H1 (cell line): Measurements from ENCODE around the gene DCP2. TPM values are rescaled to one million over a fixed set of nuclear protein-coding genes. Genes with fewer than 3 reads are reported as not detected.

ENCODE experiments used
- ASH2L ChIP-seq: fragments of 200-600, 300-600 bp; sonication (generic); IDR thresholded peaks from one replicate; pipeline ENCODE4 v1.7.1; 2017; ENCODE audit warnings: low read length
- BRCA1 ChIP-seq: IDR thresholded peaks from 2 replicates; pipeline ENCODE4 v1.6.1; 2012; ENCODE audit warnings: low read depth, low read length, improper control_type of control experiment
- CEBPB ChIP-seq: IDR thresholded peaks from 2 replicates; pipeline ENCODE4 v1.6.1; 2012; ENCODE audit warnings: low read depth, low read length
- CHD1 ChIP-seq: IDR thresholded peaks from 2 replicates; pipeline ENCODE4 v1.6.1; 2012; ENCODE audit warnings: low read depth, low read length, improper control_type of control experiment
- CTBP2 ChIP-seq: IDR thresholded peaks from 2 replicates; pipeline ENCODE4 v1.7.0; 2011; ENCODE audit warnings: borderline replicate concordance, mild to moderate bottlenecking, moderate library complexity, mixed read lengths, low read length; ENCODE audit not compliant: insufficient read depth, insufficient read length
- FOSL1 ChIP-seq: IDR thresholded peaks from 2 replicates; pipeline ENCODE4 v1.6.1; 2011; ENCODE audit warnings: mild to moderate bottlenecking, low read depth, low read length, moderate library complexity; ENCODE audit not compliant: insufficient read depth
- GABPA ChIP-seq: IDR thresholded peaks from 2 replicates; pipeline ENCODE4 v1.6.1; 2011; ENCODE audit warnings: mild to moderate bottlenecking, low read length, moderate library complexity, borderline replicate concordance; ENCODE audit not compliant: insufficient read depth
- JUN ChIP-seq: IDR thresholded peaks from 2 replicates; pipeline ENCODE4 v1.6.1; 2011; ENCODE audit warnings: low read depth, mild to moderate bottlenecking, improper control_type of control experiment, low read length
- JUND ChIP-seq: IDR thresholded peaks from 2 replicates; pipeline ENCODE4 v1.6.1; 2011; ENCODE audit warnings: mild to moderate bottlenecking, improper control_type of control experiment, low read length
- KDM4A ChIP-seq: IDR thresholded peaks from one replicate; pipeline ENCODE4 v1.7.1; 2012; ENCODE audit warnings: low read depth, mild to moderate bottlenecking, moderate library complexity, low read length, inconsistent platforms; ENCODE audit not compliant: severe bottlenecking
- PHF8 ChIP-seq: fragments of 200-600 bp; sonication (generic); conservative IDR thresholded peaks from 2 replicates; pipeline ENCODE4 v1.7.1; 2012; ENCODE audit warnings: low read depth, mild to moderate bottlenecking, inconsistent platforms, low read length, moderate library complexity
- POLR2A ChIP-seq, 2 experiments: IDR thresholded peaks; 1 replicate in 1 of 2; 2 replicates in 1 of 2; pipeline ENCODE4 v1.6.1; 2011; ENCODE audit warnings: low read depth in 2 of 2, low read length in 2 of 2, mild to moderate bottlenecking in 2 of 2; ENCODE audit errors: control extremely low read depth in 1 of 2
- POLR2AphosphoS5 ChIP-seq: IDR thresholded peaks from 2 replicates; pipeline ENCODE4 v1.6.1; 2011; ENCODE audit warnings: low read depth, low read length
- RBBP5 ChIP-seq: IDR thresholded peaks from 2 replicates; pipeline ENCODE4 v1.7.1; 2012; ENCODE audit warnings: low read depth, mild to moderate bottlenecking, inconsistent platforms, low read length, moderate library complexity, borderline replicate concordance
- RFX5 ChIP-seq: IDR thresholded peaks from 2 replicates; pipeline ENCODE4 v1.6.1; 2011; ENCODE audit warnings: low read depth, low read length, improper control_type of control experiment, borderline replicate concordance
- SIN3A ChIP-seq, 2 experiments: IDR thresholded peaks in 1 of 2; conservative IDR thresholded peaks in 1 of 2; 2 replicates each; pipeline ENCODE4 v1.6.1; 2011 to 2012; ENCODE audit warnings: low read length in 2 of 2, improper control_type of control experiment in 1 of 2, low read depth in 1 of 2, mild to moderate bottlenecking in 1 of 2
- SP1 ChIP-seq: IDR thresholded peaks from 2 replicates; pipeline ENCODE4 v1.6.1; 2011; ENCODE audit warnings: low read depth, low read length
- SP4 ChIP-seq: IDR thresholded peaks from 2 replicates; pipeline ENCODE4 v1.6.1; 2012; ENCODE audit warnings: low read length, inconsistent platforms
- TAF1 ChIP-seq: IDR thresholded peaks from 2 replicates; pipeline ENCODE4 v1.6.1; 2011; ENCODE audit warnings: mild to moderate bottlenecking, low read depth, low read length
- TAF7 ChIP-seq: optimal IDR thresholded peaks from 2 replicates; pipeline ENCODE3; 2011; ENCODE audit warnings: low read depth, mild to moderate bottlenecking, inconsistent platforms, low read length, moderate library complexity, borderline replicate concordance
- polyA plus RNA-seq, 7 experiments: library from polyadenylated mRNA; depleted of rRNA in 3 of 7; stranded (reverse) in 5 of 7; unstranded in 2 of 7; fragments of >200 nt in 5 of 7; fragments of 200-250 nt in 2 of 7; gene quantifications; 1 replicate in 5 of 7; 2 replicates in 1 of 7; 4 replicates in 1 of 7; pipeline versions ENCODE4 v1.2.1 to v1.2.3, GENCODE V29; 2011 to 2013; ENCODE audit warnings: missing spikeins in 2 of 7, mixed read lengths in 2 of 7
- total RNA-seq: library from RNA; stranded (reverse); fragmentation: NEBNext Ultra II Directional; extraction: Animal tissue kit (Norgen Biotek cat#: 25700); gene quantifications from 2 replicates; pipeline ENCODE4 v1.2.1, GENCODE V29; 2021
- TF ChIP-seq, protein P1 (sequence below): IDR thresholded peaks from 2 replicates; pipeline ENCODE4 v1.6.1; 2012; ENCODE audit warnings: low read length, inconsistent platforms
- TF ChIP-seq, protein P2 (sequence below): IDR thresholded peaks from 2 replicates; pipeline ENCODE4 v1.6.1; 2012; ENCODE audit warnings: inconsistent platforms

Gene DCP2
- total and polyA plus RNA-seq, 2 of the 8 experiments (the other 6 are each of a cell fraction or from before 2014, with no cell fraction given) = 14.4 to 162 TPM

DNA sequence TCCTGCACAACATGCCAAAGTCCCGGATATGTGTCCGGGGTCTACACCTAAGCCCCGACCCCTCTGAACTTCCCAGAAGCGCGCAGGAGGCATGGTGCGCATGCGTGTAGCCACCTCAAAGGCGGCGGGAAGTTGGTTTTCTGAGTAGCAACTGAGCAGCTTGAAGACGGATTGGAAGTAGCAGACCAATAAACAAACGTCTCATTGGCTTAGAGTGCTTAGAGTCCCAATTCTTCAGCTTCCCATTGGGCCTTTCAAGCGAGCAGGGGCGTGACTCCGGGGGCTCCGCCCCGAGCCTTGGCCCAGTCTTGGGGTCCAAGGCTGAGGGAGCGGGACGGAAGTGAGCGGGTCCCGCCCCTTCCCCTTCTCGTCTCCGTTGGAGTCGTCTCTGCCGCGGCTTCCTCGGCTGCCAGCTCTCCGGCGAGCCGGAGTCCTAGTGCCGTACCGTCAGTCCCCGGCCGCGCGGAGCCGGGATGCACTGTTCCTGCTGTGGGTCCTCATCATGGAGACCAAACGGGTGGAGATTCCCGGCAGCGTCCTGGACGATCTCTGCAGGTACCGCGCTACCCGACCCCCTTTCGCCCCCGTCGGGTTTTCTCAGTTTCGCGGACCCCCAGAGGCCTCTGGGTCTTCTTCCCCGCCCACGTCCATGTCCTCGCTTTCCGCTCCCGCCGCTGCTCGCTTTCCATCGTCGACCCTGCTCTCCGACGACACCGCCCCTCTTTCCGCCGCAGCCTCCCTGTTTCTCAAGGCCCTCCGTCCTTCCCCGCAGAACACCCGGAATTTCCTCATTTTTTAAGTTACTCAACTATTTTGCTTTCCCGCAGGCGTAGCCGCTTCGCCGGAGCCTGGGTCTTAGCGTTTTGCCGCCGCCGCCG, at the start of gene DCP2 (continued):
- TF ChIP-seq RBBP5 (peak; percentile 86), SIN3A (conservative IDR thresholded peaks at IDR 0.05 in 1 of 2, IDR thresholded peaks at IDR 0.05 in 1 of 2; ENCODE audit: low read depth in 1 of 2, low read length in 2 of 2) (peak; percentile 68 to 70; a peak in 3 of 4 replicates), CEBPB (no peak), GABPA (no peak), BRCA1 (no peak), PHF8 (peak; percentile 77), JUND (0 out of 2 replicates have a peak, but pooled peaks have one; percentile 4), RFX5 (peak; percentile 82), TAF7 (peak; percentile 64), ASH2L (peak; percentile 94), POLR2AphosphoS5 (peak; percentile 92), CHD1 (peak; percentile 32; the same call in 1 of the 2 replicates), POLR2A (IDR thresholded peaks at IDR 0.05; ENCODE audit: control extremely low read depth in 1 of 2, low read depth in 2 of 2, low read length in 2 of 2) (peak; percentile 68 to 98), KDM4A (peak; percentile 58), SP1 (peak; percentile 98), CTBP2 (no peak), TAF1 (peak; percentile 89), SP4 (peak; percentile 91), FOSL1 (no peak), JUN (no peak)
- TF ChIP-seq, protein P1, sequence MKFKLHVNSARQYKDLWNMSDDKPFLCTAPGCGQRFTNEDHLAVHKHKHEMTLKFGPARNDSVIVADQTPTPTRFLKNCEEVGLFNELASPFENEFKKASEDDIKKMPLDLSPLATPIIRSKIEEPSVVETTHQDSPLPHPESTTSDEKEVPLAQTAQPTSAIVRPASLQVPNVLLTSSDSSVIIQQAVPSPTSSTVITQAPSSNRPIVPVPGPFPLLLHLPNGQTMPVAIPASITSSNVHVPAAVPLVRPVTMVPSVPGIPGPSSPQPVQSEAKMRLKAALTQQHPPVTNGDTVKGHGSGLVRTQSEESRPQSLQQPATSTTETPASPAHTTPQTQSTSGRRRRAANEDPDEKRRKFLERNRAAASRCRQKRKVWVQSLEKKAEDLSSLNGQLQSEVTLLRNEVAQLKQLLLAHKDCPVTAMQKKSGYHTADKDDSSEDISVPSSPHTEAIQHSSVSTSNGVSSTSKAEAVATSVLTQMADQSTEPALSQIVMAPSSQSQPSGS = no peak
- TF ChIP-seq, protein P2, sequence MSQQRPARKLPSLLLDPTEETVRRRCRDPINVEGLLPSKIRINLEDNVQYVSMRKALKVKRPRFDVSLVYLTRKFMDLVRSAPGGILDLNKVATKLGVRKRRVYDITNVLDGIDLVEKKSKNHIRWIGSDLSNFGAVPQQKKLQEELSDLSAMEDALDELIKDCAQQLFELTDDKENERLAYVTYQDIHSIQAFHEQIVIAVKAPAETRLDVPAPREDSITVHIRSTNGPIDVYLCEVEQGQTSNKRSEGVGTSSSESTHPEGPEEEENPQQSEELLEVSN = peak; percentile 99
